ENCODE data around the gene CNKSR2. TPM values are rescaled to one million over a fixed set of nuclear protein-coding genes. Genes with fewer than 3 reads are reported as not detected.
A peak's percentile ranks its signal among the peaks of the same experiment; 100 is the strongest.

Gene CNKSR2
- 0.51 and 0.76 TPM in 2 replicates for total RNA-seq (2014; rRNA removed; shearing (Covaris generic))
- 0.14 and 0.43 TPM in 2 replicates for polyA plus RNA-seq (2016; fragmentation: Nextera tagmentation; extraction: Ambion mirVana)

DNA sequence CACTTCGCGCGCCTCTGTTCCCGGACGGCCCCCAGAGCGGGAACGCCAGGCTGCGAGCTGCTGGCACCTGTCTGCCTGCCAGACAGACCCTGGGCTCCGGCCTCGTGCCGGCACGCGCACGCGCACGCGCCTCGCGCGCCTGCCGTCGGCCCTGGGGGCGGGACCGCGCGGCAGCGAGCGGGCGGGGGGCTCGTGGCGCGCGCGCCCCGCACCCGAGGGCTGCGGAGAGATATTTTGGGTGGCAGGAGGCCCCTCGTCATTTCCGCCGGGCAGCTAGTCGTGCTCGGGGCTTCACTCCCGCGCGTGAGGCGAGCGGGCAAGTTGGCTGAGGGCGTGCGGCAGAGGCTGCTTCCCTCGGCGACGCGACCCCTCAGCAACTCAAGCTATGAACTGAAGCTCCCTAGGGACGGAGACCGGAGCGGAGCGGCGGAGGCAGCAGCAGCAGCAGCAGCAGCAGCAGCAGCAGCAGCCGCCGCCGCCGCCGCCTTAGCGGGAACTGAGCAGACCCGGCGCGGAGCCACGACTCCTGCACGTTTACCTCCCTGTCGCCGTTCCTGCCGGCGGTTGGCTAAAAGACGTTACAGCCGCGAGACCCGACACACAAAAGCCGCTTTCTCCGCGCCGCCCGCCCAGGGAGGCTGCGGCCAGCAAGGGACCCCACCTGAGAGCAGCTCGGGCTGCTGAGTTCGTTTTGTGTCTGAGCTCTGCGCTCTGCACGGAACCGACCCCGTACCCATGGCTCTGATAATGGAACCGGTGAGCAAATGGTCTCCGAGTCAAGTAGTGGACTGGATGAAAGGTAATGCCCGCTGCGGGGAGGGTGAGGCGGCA is at the start of gene CNKSR2:
Gene CNKSR2, plus strand, starts transcription at position 256 of the 831 bp plus-strand sequence. Its CDS starts 480 bp downstream, at position 736.
- Histone ChIP-seq H3K4me3 (peak within 1 kb of the TSS; percentile 71), H3K4me1 (ENCODE audit: insufficient read depth) (no peaks in the 10 kb centered on the region), H3K4me2 (ENCODE audit: unreplicated experiment) (peak within 1 kb of the TSS; percentile 78), H3K27ac (no peak within 1 kb of the TSS), H3K9ac (no peak within 1 kb of the TSS), H3K9me3 (ENCODE audit: low read depth) (no peaks in the 10 kb centered on the region), H3K27me3 (replicated peaks; ENCODE audit: insufficient read depth) (no peaks in the 10 kb centered on the region; the same call in 1 of the 2 replicates), H3K79me2 (ENCODE audit: insufficient read depth) (no peaks in the 10 kb centered on the region), H3K36me3 (ENCODE audit: low read depth) (no peaks in the 10 kb centered on the region), H2AFZ (peak within 1 kb of the TSS; percentile 81), H3K9me2 (ENCODE audit: insufficient read depth) (no peaks in the 10 kb centered on the region), H3F3A (ENCODE audit: insufficient read depth) (no peaks in the 10 kb centered on the region), H4K20me1 (ENCODE audit: insufficient read depth) (no peaks in the 10 kb centered on the region)
- DNase-seq, result peak; percentile 50
- no peak for TF ChIP-seq EZH2 (IDR thresholded peaks at IDR 0.05; ENCODE audit: insufficient read depth, poor library complexity, severe bottlenecking)
- TF ChIP-seq EZH2phosphoT487 (IDR thresholded peaks at IDR 0.05; ENCODE audit: insufficient read depth, low read depth), result no peak
- in situ Hi-C loops (cut with MboI), result loop anchor here (25.0 kb wide), 1 partner anchor 837 kb away; no protein-coding TSS in a partner anchor
- WGBS, 2 experiments (ENCODE audit: low coverage in 1 of 2, low lambda C conversion rate in 2 of 2, missing lambda C conversion rate in 2 of 2), result 1% methylated on average over 26 to 31 of the region's 94 CpGs

DNA sequence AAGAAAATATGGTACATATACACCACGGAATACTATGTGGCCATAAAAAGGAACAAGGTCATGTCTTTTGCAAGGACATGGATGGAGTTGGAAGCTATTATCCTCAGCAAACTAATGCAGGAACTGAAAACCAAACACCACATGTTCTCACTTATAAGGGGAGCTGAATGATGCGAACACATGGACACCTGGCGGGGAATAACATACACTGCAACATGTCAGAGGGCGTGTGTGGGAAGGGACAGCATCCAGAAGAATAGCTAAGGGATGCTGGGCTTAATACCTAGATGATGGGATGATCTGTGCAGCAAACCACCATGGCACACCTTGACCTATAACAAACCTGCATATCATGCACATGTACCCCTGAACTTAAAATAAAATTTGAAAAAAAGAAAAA is 19.5 kb upstream of the CNKSR2 start:
- no peaks in the 10 kb centered on the region for H3K36me3 ChIP-seq (ENCODE audit: low read depth)
- peak; percentile 8 for DNase-seq
- in situ Hi-C loops (cut with MboI), result loop anchor here (25.0 kb wide), 1 partner anchor 817 kb away; no protein-coding TSS in a partner anchor
- no peaks in the 10 kb centered on the region for H3F3A ChIP-seq (ENCODE audit: insufficient read depth)
- no peaks in the 10 kb centered on the region for H3K4me1 ChIP-seq (ENCODE audit: insufficient read depth)
- H3K27me3 ChIP-seq (replicated peaks; ENCODE audit: insufficient read depth), result no peaks in the 10 kb centered on the region
- no peak overlapping the region for H3K4me2 ChIP-seq (ENCODE audit: unreplicated experiment)
- no peak overlapping the region for H3K9ac ChIP-seq
- WGBS, 2 experiments (ENCODE audit: low coverage in 1 of 2, low lambda C conversion rate in 2 of 2, missing lambda C conversion rate in 2 of 2), result 37 to 50% methylated on average over 4 of the region's 4 CpGs
- H3K27ac ChIP-seq, result no peak overlapping the region
- H3K9me2 ChIP-seq (ENCODE audit: insufficient read depth), result no peaks in the 10 kb centered on the region
- no peaks in the 10 kb centered on the region for H3K9me3 ChIP-seq (ENCODE audit: low read depth)
- no peaks in the 10 kb centered on the region for H3K79me2 ChIP-seq (ENCODE audit: insufficient read depth)
- H4K20me1 ChIP-seq (ENCODE audit: insufficient read depth), result no peaks in the 10 kb centered on the region
- H3K4me3 ChIP-seq, result no peak overlapping the region
- TF ChIP-seq EZH2phosphoT487 (IDR thresholded peaks at IDR 0.05; ENCODE audit: insufficient read depth, low read depth) (no peak), EZH2 (IDR thresholded peaks at IDR 0.05; ENCODE audit: insufficient read depth, poor library complexity, severe bottlenecking) (no peak)
- no peak overlapping the region for H2AFZ ChIP-seq

DNA sequence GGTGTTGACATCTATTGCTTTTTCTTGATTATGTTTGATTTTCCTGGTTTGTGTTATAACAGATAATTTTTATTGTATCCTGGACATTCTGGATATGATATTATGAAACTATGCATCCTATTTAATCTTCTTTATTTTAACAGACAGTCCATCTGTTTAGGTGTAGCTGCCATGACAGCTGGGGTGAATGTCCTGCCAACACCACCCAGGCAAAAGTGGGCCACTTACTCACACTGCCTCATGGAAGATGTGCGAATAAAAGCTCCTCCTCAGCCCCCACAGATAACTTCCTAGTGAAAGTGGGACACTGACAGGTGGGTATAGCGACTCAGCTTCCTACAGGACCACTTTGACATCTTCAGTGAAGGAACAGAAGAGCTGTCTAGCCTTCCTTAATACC is 18.4 kb upstream of the CNKSR2 start:
- H3K4me3 ChIP-seq, result no peak overlapping the region

DNA sequence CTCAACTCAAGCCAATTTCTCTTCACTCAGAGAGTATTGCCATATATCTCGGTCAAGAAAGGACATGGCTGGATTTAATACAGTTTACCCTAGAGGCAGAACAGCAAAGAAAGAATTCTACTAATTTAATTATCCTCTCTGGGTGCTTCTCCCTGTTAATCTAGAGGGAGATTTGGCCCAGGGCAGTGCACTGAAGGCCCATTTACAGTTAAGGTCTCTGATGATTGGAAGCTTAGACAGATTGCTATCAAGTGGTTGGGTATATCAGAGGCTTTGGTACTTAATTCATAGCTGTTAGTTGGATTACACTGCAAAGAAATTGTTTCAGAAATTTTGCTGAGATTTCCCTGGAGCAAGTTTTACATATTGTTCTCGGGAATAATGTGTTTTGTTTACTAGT is 4.6 kb upstream of the CNKSR2 start:
- Histone ChIP-seq H4K20me1 (ENCODE audit: insufficient read depth) (no peaks in the 10 kb centered on the region), H3K27me3 (replicated peaks; ENCODE audit: insufficient read depth) (no peaks in the 10 kb centered on the region), H3K27ac (no peak overlapping the region), H3K4me1 (ENCODE audit: insufficient read depth) (no peaks in the 10 kb centered on the region), H3K36me3 (ENCODE audit: low read depth) (no peaks in the 10 kb centered on the region), H3K9me2 (ENCODE audit: insufficient read depth) (no peaks in the 10 kb centered on the region), H2AFZ (no peak overlapping the region), H3K4me2 (ENCODE audit: unreplicated experiment) (no peak overlapping the region), H3F3A (ENCODE audit: insufficient read depth) (no peaks in the 10 kb centered on the region), H3K9me3 (ENCODE audit: low read depth) (no peaks in the 10 kb centered on the region), H3K9ac (no peak overlapping the region), H3K4me3 (no peak overlapping the region), H3K79me2 (ENCODE audit: insufficient read depth) (no peaks in the 10 kb centered on the region)
- in situ Hi-C loops (cut with MboI), result loop anchor here (25.0 kb wide), 1 partner anchor 832 kb away; no protein-coding TSS in a partner anchor
- no peak for DNase-seq
- 79 to 97% methylated on average over 2 of the region's 2 CpGs for WGBS, 2 experiments (ENCODE audit: low coverage in 1 of 2, low lambda C conversion rate in 2 of 2, missing lambda C conversion rate in 2 of 2)
- TF ChIP-seq EZH2phosphoT487 (IDR thresholded peaks at IDR 0.05; ENCODE audit: insufficient read depth, low read depth), result no peak
- no peak for TF ChIP-seq EZH2 (IDR thresholded peaks at IDR 0.05; ENCODE audit: insufficient read depth, poor library complexity, severe bottlenecking)

More for the DNA sequence above, 18.4 kb upstream of the CNKSR2 start:
- no peaks in the 10 kb centered on the region for H3K9me3 ChIP-seq (ENCODE audit: low read depth)
- H3F3A ChIP-seq (ENCODE audit: insufficient read depth), result no peaks in the 10 kb centered on the region
- in situ Hi-C loops (cut with MboI), result loop anchor here (25.0 kb wide), 1 partner anchor 819 kb away; no protein-coding TSS in a partner anchor
- H3K9me2 ChIP-seq (ENCODE audit: insufficient read depth), result no peaks in the 10 kb centered on the region
- no peak overlapping the region for H3K9ac ChIP-seq
- no peak overlapping the region for H3K4me2 ChIP-seq (ENCODE audit: unreplicated experiment)
- no peak overlapping the region for H3K27ac ChIP-seq
- H3K79me2 ChIP-seq (ENCODE audit: insufficient read depth), result no peaks in the 10 kb centered on the region
- 77 to 94% methylated on average over 2 of the region's 2 CpGs for WGBS, 2 experiments (ENCODE audit: low coverage in 1 of 2, low lambda C conversion rate in 2 of 2, missing lambda C conversion rate in 2 of 2)
- TF ChIP-seq EZH2phosphoT487 (IDR thresholded peaks at IDR 0.05; ENCODE audit: insufficient read depth, low read depth) (no peak), EZH2 (IDR thresholded peaks at IDR 0.05; ENCODE audit: insufficient read depth, poor library complexity, severe bottlenecking) (no peak)
- H3K4me1 ChIP-seq (ENCODE audit: insufficient read depth), result no peaks in the 10 kb centered on the region
- H3K36me3 ChIP-seq (ENCODE audit: low read depth), result no peaks in the 10 kb centered on the region
- DNase-seq, result no peak
- no peaks in the 10 kb centered on the region for H3K27me3 ChIP-seq (replicated peaks; ENCODE audit: insufficient read depth)
- no peaks in the 10 kb centered on the region for H4K20me1 ChIP-seq (ENCODE audit: insufficient read depth)
- no peak overlapping the region for H2AFZ ChIP-seq

Measured in GM23248 (cell line).